T47D (cell line): ENCODE results near the gene OR2A7.
"Not testable (repeated sequence)": the region's sequence is repeated elsewhere in the genome, so short reads cannot be mapped to it uniquely, and the experiment has no call there.

Experiments used
- DNase-seq, 2 experiments: peaks; one replicate each; pipeline versions ENCODE4 v3.0.0 to v3.0.0-alpha.2; 2011 to 2012; ENCODE audit warnings: low read depth in 1 of 2, low spot score in 1 of 2
- in situ Hi-C: cut with HindIII; loops from 2 replicates; pipeline ENCODE4 v1.10.0; 2016; ENCODE audit warnings: low sequenced_read_pairs, low pct_unique_long_range_greater_than_20kb

Gene OR2A7

DNA sequence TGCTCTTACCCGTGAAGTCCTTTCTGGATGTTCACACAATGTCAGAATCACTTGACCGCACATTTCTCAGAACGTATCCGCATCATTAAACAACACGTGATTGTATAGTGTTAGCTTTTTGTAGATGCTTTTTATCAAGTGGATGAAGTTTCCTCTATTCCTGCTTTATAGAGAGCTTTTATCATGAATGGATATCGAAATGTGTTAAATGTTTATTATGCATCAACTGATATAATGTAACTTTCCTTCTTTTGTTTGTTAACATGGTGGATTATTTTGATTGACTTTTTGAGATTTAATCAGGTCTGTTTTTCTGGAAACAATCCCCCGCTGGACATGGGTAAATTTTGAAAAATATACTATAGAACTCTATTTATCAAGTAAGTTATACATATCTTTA lies at the start of gene OR2A7:
OR2A7 (minus strand) TSS at position 101 of the 400 bp plus-strand sequence. CDS start 5,164 bp downstream, outside the sequence.
- DNase-seq, in situ Hi-C loops: not testable (repeated sequence)

DNA sequence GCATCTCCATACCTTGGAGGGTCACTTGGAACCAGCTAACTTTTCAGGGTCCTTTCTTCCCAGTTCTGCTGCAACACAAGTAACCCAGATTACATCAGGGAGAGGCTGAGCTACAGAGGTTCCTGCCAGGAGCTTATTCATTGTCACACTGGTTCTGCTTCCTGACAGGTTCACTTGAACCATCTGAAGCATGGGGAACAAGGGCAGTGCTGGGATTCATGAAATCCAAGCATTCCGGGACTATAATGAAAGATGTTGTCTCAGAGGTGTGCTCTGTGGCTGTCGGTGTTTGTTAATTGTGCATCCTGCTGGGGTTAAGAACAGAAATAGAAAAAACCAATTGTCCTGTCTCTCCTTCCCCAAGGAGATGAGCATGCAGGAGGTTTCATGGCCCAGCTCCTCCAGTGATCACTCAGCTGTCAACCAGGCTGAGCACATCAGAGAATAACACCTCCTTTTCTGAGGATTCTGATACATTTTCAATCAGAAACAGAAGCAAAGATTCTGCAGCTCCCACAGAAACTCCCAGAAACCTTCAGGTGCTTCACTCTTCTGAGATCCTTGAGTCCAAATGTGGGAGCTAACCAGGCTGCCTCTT lies 47.4 kb upstream of the OR2A7 start, which contains the start of gene OR2A1:
OR2A1 (plus strand) TSS at position 548 of the 598 bp plus-strand sequence. CDS start 5,706 bp downstream, outside the sequence.
- DNase-seq, in situ Hi-C loops: not testable (repeated sequence)

DNA sequence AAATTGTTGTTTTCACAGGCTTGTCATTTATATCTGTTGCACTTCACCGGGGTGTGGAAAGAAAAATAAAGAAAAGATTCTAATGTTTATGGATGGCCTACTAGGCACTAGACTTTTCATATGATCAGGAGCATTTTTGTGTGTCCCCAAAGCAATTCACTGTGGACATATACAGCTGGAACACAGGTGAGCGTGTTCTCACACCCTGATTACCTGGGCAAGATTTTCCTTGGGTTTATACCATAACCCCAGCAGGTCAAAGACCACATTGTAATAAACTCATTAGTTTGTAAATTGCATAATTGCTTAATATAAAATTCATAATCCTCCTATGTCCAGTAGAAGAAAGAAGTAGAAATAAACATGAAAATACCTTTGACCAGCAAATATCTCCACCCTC lies 46.6 kb upstream of the OR2A7 start:
- in situ Hi-C loops, DNase-seq: not testable (repeated sequence)

GRCh38 chr7:144309702-144310101 lies 45.1 kb upstream of the OR2A7 start:
- in situ Hi-C loops, DNase-seq: not testable (repeated sequence)

- in situ Hi-C loops, DNase-seq: not testable (repeated sequence)
Observed at GRCh38 chr7:144305156-144305555, 40.6 kb upstream of the OR2A7 start.

DNA sequence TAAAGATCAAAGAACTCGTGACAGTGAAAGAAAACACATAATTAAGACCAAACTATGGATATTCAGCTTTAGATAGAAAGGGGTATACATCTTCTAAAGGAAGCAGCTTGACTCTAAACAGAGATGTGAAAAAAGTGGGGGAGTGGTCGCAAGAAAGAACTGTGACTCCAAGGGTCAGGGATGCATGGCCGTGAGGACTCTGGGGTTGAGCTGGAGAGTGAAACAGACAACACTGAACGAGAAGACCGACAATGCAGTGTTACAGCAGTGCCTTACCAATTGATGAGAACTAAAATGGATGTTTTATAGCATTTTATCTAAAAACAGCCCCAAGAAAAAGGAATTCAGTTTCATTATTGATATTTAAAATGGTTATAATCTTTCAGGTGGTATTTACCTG lies 39.0 kb upstream of the OR2A7 start:
- in situ Hi-C loops, DNase-seq: not testable (repeated sequence)

DNA sequence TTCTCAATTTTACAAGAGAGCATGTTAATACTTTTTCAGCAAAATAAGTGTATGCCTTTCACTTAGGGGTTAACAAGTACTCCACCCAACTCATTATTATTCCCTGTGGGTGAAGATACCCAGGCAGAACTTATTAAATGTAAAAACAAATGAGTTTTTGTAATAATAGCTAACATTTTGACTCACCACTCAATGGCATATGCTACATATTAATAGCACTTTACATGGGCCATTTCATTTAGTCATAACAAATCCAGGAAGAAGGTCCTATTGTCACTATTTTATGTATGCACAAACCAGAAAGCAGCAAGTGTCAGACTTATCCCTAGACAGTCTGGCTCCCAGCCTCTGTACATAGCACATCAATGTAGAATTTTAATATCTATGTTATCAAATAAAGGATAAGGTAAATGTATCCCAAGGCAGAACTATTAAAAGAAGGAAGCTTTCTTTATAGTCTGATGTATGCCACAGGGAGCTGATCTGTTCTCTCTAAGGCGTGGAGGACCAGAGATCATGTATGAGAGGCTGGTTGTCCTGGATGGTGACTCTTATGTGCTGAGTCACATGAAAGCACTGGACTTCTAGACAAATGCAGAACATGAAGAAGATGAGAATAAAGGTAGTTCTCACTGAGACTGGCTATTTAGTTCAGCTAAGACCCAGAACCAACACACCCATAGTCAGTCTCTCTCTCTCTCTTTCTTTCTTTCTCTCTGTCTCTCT lies 38.1 kb upstream of the OR2A7 start:
- in situ Hi-C loops = not testable (repeated sequence)

GRCh38 chr7:144293794-144294499 lies 29.4 kb upstream of the OR2A7 start:
- in situ Hi-C loops, DNase-seq: not testable (repeated sequence)

More for the DNA sequence above, 38.1 kb upstream of the OR2A7 start:
- not testable (repeated sequence) for DNase-seq

DNA sequence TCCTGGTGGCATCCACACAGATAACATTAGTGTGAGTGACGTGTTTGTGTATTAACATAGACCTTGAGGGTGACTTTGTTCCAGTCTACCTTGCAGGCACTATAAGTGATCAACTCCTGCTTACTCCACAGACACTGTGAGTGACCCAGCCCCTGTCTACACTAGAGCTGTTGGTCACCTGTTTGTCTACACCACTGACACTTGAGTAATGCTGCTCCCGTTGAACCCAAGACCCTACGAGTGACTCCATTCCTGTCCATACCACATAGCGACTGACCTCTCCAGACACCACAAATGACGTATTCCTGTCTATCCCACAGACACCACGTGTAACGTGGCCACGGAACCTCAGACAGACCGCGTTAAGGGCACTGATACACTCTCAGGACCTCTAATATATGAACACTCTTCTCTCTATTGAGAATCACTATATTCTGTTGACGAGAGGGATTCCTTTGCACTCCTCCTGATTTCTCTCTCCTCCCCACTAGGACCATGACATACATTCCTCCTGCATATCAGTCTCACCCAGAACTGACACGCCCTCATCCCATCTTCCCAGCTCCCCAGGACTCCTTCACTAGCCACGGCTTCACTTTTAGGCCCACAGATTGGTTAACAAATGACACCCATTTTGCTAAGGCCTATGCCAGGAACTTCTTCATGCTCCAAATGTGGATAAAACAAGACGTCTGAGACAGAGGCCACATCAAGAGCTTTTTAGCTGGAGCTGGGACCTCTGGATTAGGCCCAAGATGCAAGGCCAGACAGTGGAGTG lies 28.0 kb upstream of the OR2A7 start:
- DNase-seq, in situ Hi-C loops: not testable (repeated sequence)

- in situ Hi-C loops, DNase-seq: not testable (repeated sequence)
Observed at GRCh38 chr7:144291607-144292006, 27.0 kb upstream of the OR2A7 start.

- in situ Hi-C loops, DNase-seq: not testable (repeated sequence)
Observed at GRCh38 chr7:144287171-144287784, 22.7 kb upstream of the OR2A7 start.

GRCh38 chr7:144283716-144284115 lies 19.1 kb upstream of the OR2A7 start:
- in situ Hi-C loops, DNase-seq: not testable (repeated sequence)

DNA sequence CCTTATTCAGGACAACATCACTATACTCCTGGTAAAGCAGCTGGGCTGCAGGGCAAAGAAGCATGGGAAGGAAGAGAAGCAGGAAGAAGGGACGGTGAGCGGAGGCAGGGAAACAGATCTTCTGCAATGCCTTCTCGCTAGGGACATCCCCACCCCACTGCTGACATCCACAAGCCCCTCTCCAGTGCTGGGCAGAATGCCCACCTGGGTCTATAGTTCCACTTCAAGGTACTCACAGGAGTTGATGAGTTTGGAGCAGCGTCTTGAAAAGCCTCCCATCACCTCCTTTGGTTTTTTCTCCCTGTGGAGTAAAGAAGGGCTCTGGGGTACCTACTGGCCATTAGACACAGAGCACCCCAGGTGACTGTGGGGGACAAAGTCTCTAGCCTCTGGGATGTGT lies 17.9 kb upstream of the OR2A7 start:
- in situ Hi-C loops, DNase-seq: not testable (repeated sequence)

- DNase-seq, in situ Hi-C loops: not testable (repeated sequence)
Observed at GRCh38 chr7:144281981-144282380, 17.4 kb upstream of the OR2A7 start.

- DNase-seq, in situ Hi-C loops: not testable (repeated sequence)
Observed at GRCh38 chr7:144280010-144280409, 15.4 kb upstream of the OR2A7 start.

GRCh38 chr7:144275281-144275680 lies 10.7 kb upstream of the OR2A7 start:
- in situ Hi-C loops, DNase-seq: not testable (repeated sequence)

- DNase-seq, in situ Hi-C loops: not testable (repeated sequence)
Observed at GRCh38 chr7:144269188-144269587, 4.6 kb upstream of the OR2A7 start, which contains the start of gene CTAGE8. Gene CTAGE8, minus strand, starts transcription at chr7:144269288. Its CDS starts 38 bp downstream, at chr7:144269250.
